ENCODE measurements around the gene TIGIT.

DNA sequence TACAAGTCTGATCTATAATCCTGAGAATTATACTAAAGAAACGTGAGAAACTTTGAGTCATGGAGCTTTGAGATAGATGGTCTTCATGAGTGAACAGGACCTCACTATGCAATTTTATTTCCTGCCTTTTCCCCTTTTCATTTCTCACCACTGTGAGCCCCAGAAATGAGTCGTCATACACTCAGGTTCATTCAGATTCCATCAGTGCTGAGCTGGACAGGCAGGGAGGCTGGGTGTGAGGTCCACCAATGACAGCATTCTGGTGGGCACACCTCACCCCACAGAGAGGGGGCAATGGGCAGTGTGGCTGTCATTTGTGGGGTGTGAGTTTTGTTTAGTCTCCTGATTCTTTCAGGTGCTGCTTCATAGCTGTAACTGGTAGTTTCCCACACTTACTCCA lies 16.9 kb downstream of the TIGIT start:
- TF ChIP-seq, protein P1, sequence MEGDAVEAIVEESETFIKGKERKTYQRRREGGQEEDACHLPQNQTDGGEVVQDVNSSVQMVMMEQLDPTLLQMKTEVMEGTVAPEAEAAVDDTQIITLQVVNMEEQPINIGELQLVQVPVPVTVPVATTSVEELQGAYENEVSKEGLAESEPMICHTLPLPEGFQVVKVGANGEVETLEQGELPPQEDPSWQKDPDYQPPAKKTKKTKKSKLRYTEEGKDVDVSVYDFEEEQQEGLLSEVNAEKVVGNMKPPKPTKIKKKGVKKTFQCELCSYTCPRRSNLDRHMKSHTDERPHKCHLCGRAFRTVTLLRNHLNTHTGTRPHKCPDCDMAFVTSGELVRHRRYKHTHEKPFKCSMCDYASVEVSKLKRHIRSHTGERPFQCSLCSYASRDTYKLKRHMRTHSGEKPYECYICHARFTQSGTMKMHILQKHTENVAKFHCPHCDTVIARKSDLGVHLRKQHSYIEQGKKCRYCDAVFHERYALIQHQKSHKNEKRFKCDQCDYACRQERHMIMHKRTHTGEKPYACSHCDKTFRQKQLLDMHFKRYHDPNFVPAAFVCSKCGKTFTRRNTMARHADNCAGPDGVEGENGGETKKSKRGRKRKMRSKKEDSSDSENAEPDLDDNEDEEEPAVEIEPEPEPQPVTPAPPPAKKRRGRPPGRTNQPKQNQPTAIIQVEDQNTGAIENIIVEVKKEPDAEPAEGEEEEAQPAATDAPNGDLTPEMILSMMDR (conservative IDR thresholded peaks at IDR 0.05; ENCODE audit: low read depth, low read length), result no peak
- no peak for TF ChIP-seq EZH2 (IDR thresholded peaks at IDR 0.05; ENCODE audit: borderline replicate concordance, low read depth, low read length, poor library complexity, severe bottlenecking)

All from A673 (cell line).